ENCODE results near the gene C2orf15. TPM values are rescaled to one million over a fixed set of nuclear protein-coding genes. Genes with fewer than 3 reads are reported as not detected.
"Not testable (repeated sequence)": the region's sequence is repeated elsewhere in the genome, so short reads cannot be mapped to it uniquely, and the experiment has no call there.

The C2orf15 gene
- total and polyA plus RNA-seq, 2 experiments from 2014 or later, result 5.9 to 8.9 TPM

DNA sequence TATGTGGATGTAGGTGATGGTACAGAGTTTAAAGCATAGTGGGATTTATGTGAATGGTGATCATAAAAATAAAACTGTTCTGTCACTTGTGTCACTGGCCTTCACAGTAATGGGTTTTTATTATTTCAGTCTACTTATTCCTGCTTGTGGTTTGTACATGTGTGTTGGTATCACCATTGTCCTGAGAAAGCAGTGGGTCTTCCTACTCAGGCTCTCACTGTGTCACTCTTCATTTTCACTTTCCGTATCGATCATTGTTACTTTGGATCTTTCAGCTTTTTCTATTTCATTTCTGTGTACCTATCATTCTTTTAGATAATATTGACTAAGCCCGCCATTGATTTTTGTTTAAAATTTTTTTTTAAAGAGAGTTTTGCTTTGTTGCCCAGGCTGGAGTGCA is 46.9 kb downstream of the C2orf15 start:
- no peak overlapping the region for H3K4me2 ChIP-seq
- no peaks in the 10 kb centered on the region for H3K36me3 ChIP-seq (replicated peaks; ENCODE audit: insufficient read depth, low read depth)
- 96% methylated on average over 3 of the region's 3 CpGs for whole genome bisulfite sequencing (ENCODE audit: low lambda C conversion rate, missing lambda C conversion rate)
- H3K27ac ChIP-seq, result no peak overlapping the region
- no peaks in the 10 kb centered on the region for H3K4me1 ChIP-seq (ENCODE audit: insufficient read depth)
- H4K20me1 ChIP-seq (ENCODE audit: insufficient read depth, poor library complexity, severe bottlenecking), result no peaks in the 10 kb centered on the region
- no peak overlapping the region for H2AFZ ChIP-seq
- TF ChIP-seq, protein P1, sequence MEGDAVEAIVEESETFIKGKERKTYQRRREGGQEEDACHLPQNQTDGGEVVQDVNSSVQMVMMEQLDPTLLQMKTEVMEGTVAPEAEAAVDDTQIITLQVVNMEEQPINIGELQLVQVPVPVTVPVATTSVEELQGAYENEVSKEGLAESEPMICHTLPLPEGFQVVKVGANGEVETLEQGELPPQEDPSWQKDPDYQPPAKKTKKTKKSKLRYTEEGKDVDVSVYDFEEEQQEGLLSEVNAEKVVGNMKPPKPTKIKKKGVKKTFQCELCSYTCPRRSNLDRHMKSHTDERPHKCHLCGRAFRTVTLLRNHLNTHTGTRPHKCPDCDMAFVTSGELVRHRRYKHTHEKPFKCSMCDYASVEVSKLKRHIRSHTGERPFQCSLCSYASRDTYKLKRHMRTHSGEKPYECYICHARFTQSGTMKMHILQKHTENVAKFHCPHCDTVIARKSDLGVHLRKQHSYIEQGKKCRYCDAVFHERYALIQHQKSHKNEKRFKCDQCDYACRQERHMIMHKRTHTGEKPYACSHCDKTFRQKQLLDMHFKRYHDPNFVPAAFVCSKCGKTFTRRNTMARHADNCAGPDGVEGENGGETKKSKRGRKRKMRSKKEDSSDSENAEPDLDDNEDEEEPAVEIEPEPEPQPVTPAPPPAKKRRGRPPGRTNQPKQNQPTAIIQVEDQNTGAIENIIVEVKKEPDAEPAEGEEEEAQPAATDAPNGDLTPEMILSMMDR (IDR thresholded peaks at IDR 0.05; ENCODE audit: poor library complexity), result no peak
- TF ChIP-seq EZH2 (IDR thresholded peaks at IDR 0.05; ENCODE audit: borderline replicate concordance) (no peak), EZH2phosphoT487 (IDR thresholded peaks at IDR 0.05; ENCODE audit: low read depth, severe bottlenecking, unreplicated experiment) (no peak)
- H3K27me3 ChIP-seq, result no peaks in the 10 kb centered on the region
- no peak overlapping the region for H3K4me3 ChIP-seq
- H3K9me2 ChIP-seq (replicated peaks; ENCODE audit: insufficient read depth), result no peaks in the 10 kb centered on the region
- no peaks in the 10 kb centered on the region for H3K9me3 ChIP-seq (ENCODE audit: low read depth)
- peaks cover 47% of the 10 kb centered on the region for H3K79me2 ChIP-seq
- no peak for DNase-seq (ENCODE audit: low spot score)

- H3K9me2 ChIP-seq (replicated peaks; ENCODE audit: insufficient read depth), result no peaks in the 10 kb centered on the region
Observed at GRCh38 chr2:99190548-99190947, 49.0 kb downstream of the C2orf15 start.

GRCh38 chr2:99192364-99192763 is 50.9 kb downstream of the C2orf15 start:
- not testable (repeated sequence) for H3K36me3 ChIP-seq (replicated peaks; ENCODE audit: insufficient read depth, low read depth); DNase-seq (ENCODE audit: low spot score); H3K27me3 ChIP-seq; H2AFZ ChIP-seq; H3K4me1 ChIP-seq (ENCODE audit: insufficient read depth); H3K79me2 ChIP-seq; H3K4me2 ChIP-seq; H3K4me3 ChIP-seq; H3K9me2 ChIP-seq (replicated peaks; ENCODE audit: insufficient read depth); H4K20me1 ChIP-seq (ENCODE audit: insufficient read depth, poor library complexity, severe bottlenecking); H3K9me3 ChIP-seq (ENCODE audit: low read depth); H3K27ac ChIP-seq
- WGBS (ENCODE audit: low lambda C conversion rate, missing lambda C conversion rate), result 99% methylated on average over 4 of the region's 4 CpGs

More at GRCh38 chr2:99190548-99190947, 49.0 kb downstream of the C2orf15 start:
- Histone ChIP-seq H3K4me1 (ENCODE audit: insufficient read depth) (no peaks in the 10 kb centered on the region), H3K27me3 (no peaks in the 10 kb centered on the region), H3K36me3 (replicated peaks; ENCODE audit: insufficient read depth, low read depth) (no peaks in the 10 kb centered on the region), H3K4me2 (no peak overlapping the region), H3K27ac (no peak overlapping the region), H3K4me3 (no peak overlapping the region), H3K79me2 (peaks cover 25% of the 10 kb centered on the region), H4K20me1 (ENCODE audit: insufficient read depth, poor library complexity, severe bottlenecking) (no peaks in the 10 kb centered on the region), H2AFZ (no peak overlapping the region), H3K9me3 (ENCODE audit: low read depth) (no peaks in the 10 kb centered on the region)
- WGBS (ENCODE audit: low lambda C conversion rate, missing lambda C conversion rate), result 82% methylated on average over 1 of the region's 1 CpG
- no peak for TF ChIP-seq EZH2 (IDR thresholded peaks at IDR 0.05; ENCODE audit: borderline replicate concordance)
- TF ChIP-seq, protein P1 (IDR thresholded peaks at IDR 0.05; ENCODE audit: poor library complexity), result no peak
- no peak for TF ChIP-seq EZH2phosphoT487 (IDR thresholded peaks at IDR 0.05; ENCODE audit: low read depth, severe bottlenecking, unreplicated experiment)
- no peak for DNase-seq (ENCODE audit: low spot score)

DNA sequence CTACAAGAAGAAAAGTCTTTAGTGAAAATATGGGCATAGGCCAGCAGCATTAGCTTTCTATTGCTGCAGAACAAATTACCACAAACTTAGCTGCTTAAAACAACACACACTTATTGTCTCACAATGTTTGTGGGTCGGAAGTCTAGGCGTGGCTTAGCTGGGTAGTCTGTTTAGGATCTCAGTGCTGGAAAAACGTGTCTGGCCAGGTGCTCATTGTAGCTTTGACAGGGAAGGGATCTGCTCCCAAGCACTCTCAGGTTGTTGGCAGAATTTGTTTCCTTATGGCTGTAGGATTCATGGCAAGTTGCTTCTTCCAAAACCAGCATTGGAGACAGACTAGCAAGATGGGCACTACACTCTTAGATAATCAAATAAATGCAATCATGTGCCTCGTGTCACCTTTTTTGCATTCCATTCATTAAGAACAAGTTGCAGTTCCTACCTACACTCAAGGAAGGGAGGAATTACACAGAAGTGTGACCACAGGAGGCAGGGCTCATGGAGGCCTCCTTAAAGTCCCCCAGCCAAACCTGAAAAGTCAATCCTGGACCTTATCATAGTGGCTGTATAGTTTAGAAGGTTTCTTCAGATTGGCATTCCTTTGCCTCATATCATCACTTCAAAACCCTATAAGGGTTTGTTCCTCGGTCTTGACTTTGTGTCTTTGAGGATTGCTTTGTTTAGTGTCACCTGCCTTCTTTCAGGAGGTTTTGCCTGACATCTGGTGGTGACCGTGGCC is 56.8 kb downstream of the C2orf15 start:
- Histone ChIP-seq H4K20me1 (ENCODE audit: insufficient read depth, poor library complexity, severe bottlenecking) (no peaks in the 10 kb centered on the region), H3K9me3 (ENCODE audit: low read depth) (no peaks in the 10 kb centered on the region), H3K36me3 (replicated peaks; ENCODE audit: insufficient read depth, low read depth) (no peaks in the 10 kb centered on the region), H2AFZ (no peak overlapping the region), H3K27ac (peak overlapping the region; percentile 22), H3K79me2 (no peaks in the 10 kb centered on the region), H3K9me2 (replicated peaks; ENCODE audit: insufficient read depth) (no peaks in the 10 kb centered on the region), H3K4me2 (no peak overlapping the region), H3K4me3 (no peak overlapping the region), H3K27me3 (no peaks in the 10 kb centered on the region), H3K4me1 (ENCODE audit: insufficient read depth) (no peaks in the 10 kb centered on the region)
- 71% methylated on average over 6 of the region's 6 CpGs for WGBS (ENCODE audit: low lambda C conversion rate, missing lambda C conversion rate)
- TF ChIP-seq EZH2 (IDR thresholded peaks at IDR 0.05; ENCODE audit: borderline replicate concordance), result no peak
- no peak for TF ChIP-seq EZH2phosphoT487 (IDR thresholded peaks at IDR 0.05; ENCODE audit: low read depth, severe bottlenecking, unreplicated experiment)
- TF ChIP-seq, protein P1 (IDR thresholded peaks at IDR 0.05; ENCODE audit: poor library complexity), result no peak
- DNase-seq (ENCODE audit: low spot score), result peak; percentile 9

Data from hepatocyte (in vitro differentiated cells).